Smooth muscle cell (in vitro differentiated cells): ENCODE measurements around the gene INHBC. TPM values are rescaled to one million over a fixed set of nuclear protein-coding genes. Genes with fewer than 3 reads are reported as not detected.

Source experiments
- DNase-seq: peaks from one replicate; lab custom pipeline; 2025; ENCODE audit not compliant: unreplicated experiment; lab: John Stamatoyannopoulos, UW
- H2AFZ ChIP-seq: fragments of 200-600 bp; sonication (generic); 2 replicates; pipeline ENCODE4 v1.6.0; 2016; ENCODE audit warnings: antibody characterized with exemption, low read depth, mild to moderate bottlenecking
- H3F3A ChIP-seq: fragments of 200-600 bp; sonication (generic); 2 replicates; pipeline ENCODE4 v1.6.0; 2017; ENCODE audit warnings: antibody characterized with exemption, low read depth
- H3K27ac ChIP-seq: fragments of 200-600 bp; sonication (generic); 2 replicates; pipeline ENCODE4 v1.5.1; 2016; ENCODE audit warnings: low read depth, mild to moderate bottlenecking
- H3K27me3 ChIP-seq: fragments of 200-600 bp; sonication (generic); 2 replicates; pipeline ENCODE4 v1.6.1; 2016; ENCODE audit warnings: low read depth, mild to moderate bottlenecking
- H3K36me3 ChIP-seq: fragments of 200-600 bp; sonication (generic); 2 replicates; pipeline ENCODE4 v1.5.1; 2016; ENCODE audit warnings: low read depth
- H3K4me1 ChIP-seq: fragments of 200-600 bp; sonication (generic); 2 replicates; pipeline ENCODE4 v1.5.1; 2016; ENCODE audit warnings: low read depth
- H3K4me2 ChIP-seq: fragments of 200-600 bp; sonication (generic); 2 replicates; pipeline ENCODE4 v1.6.0; 2016; ENCODE audit warnings: mild to moderate bottlenecking
- H3K4me3 ChIP-seq: fragments of 200-600 bp; sonication (generic); 2 replicates; pipeline ENCODE4 v1.5.1; 2016; ENCODE audit warnings: mild to moderate bottlenecking
- H3K79me2 ChIP-seq: fragments of 200-600 bp; sonication (generic); 2 replicates; pipeline ENCODE4 v1.6.0; 2016; ENCODE audit warnings: low read depth, mild to moderate bottlenecking
- H3K9ac ChIP-seq: fragments of 200-600 bp; sonication (generic); 2 replicates; pipeline ENCODE4 v1.6.0; 2016; ENCODE audit warnings: low read depth
- H3K9me3 ChIP-seq: fragments of 200-600 bp; sonication (generic); replicated peaks from 2 replicates; pipeline ENCODE4 v1.5.1; 2016; ENCODE audit warnings: low read depth
- H4K20me1 ChIP-seq: fragments of 200-600 bp; sonication (generic); 2 replicates; pipeline ENCODE4 v1.6.0; 2016; ENCODE audit warnings: low read depth
- CTCF ChIP-seq: fragments of 200-600 bp; sonication (generic); IDR thresholded peaks from 2 replicates; pipeline ENCODE4 v1.5.1; 2017; ENCODE audit warnings: borderline replicate concordance, mild to moderate bottlenecking, antibody characterized with exemption; ENCODE audit not compliant: insufficient read depth, poor library complexity, severe bottlenecking
- WGBS: methylation state at CpG from one replicate; pipeline ENCODE4 v1.1.7; 2016; ENCODE audit warnings: low lambda C conversion rate; 5-methylcytosine and 5-hydroxymethylcytosine counted together
- polyA plus RNA-seq: library from polyadenylated mRNA; unstranded; fragments of >200 nt; fragmentation: Nextera tagmentation; extraction: Ambion mirVana; gene quantifications from 2 replicates; pipeline ENCODE4 v1.2.1, GENCODE V29; 2016
- total RNA-seq: library from RNA; depleted of rRNA; stranded (reverse); fragments of >200 nt; gene quantifications from 2 replicates; pipeline ENCODE4 v1.2.3, GENCODE V29; 2014

INHBC gene
- total and polyA plus RNA-seq, 2 experiments from 2014 or later, result 0.42 TPM; not detected in 1

- no peak overlapping the region for H3K27ac ChIP-seq
- H3K9me3 ChIP-seq, result no peaks in the 10 kb centered on the region
- no peaks in the 10 kb centered on the region for H4K20me1 ChIP-seq
- H3K4me3 ChIP-seq, result no peak overlapping the region
- no peak for TF ChIP-seq CTCF
- H3K79me2 ChIP-seq, result no peaks in the 10 kb centered on the region
- H3K4me2 ChIP-seq, result no peak overlapping the region
- H3F3A ChIP-seq, result no peaks in the 10 kb centered on the region
- no peak for DNase-seq
- 94% methylated on average over 12 of the region's 12 CpGs for whole genome bisulfite sequencing
- no peak overlapping the region for H2AFZ ChIP-seq
- no peaks in the 10 kb centered on the region for H3K4me1 ChIP-seq
- H3K36me3 ChIP-seq, result no peaks in the 10 kb centered on the region
- H3K27me3 ChIP-seq, result peaks cover 12% of the 10 kb centered on the region
- H3K9ac ChIP-seq, result no peak overlapping the region
Measured at GRCh38 chr12:57467212-57467874, 32.8 kb downstream of the INHBC start.

- Histone ChIP-seq H3K4me3 (no peak overlapping the region), H3F3A (no peaks in the 10 kb centered on the region), H3K9me3 (no peaks in the 10 kb centered on the region), H3K79me2 (no peaks in the 10 kb centered on the region), H3K9ac (no peak overlapping the region), H3K4me1 (no peaks in the 10 kb centered on the region), H3K36me3 (no peaks in the 10 kb centered on the region), H3K4me2 (no peak overlapping the region), H3K27ac (no peak overlapping the region), H2AFZ (no peak overlapping the region), H4K20me1 (no peaks in the 10 kb centered on the region), H3K27me3 (peaks cover 17% of the 10 kb centered on the region)
- TF ChIP-seq CTCF, result no peak
- DNase-seq, result no peak
- 87% methylated on average over 11 of the region's 11 CpGs for WGBS
Measured at GRCh38 chr12:57467915-57468314, 33.3 kb downstream of the INHBC start.

GRCh38 chr12:57469296-57470164 lies 34.9 kb downstream of the INHBC start:
- Histone ChIP-seq H3F3A (no peaks in the 10 kb centered on the region), H3K9ac (no peak overlapping the region), H3K4me1 (no peaks in the 10 kb centered on the region), H4K20me1 (no peaks in the 10 kb centered on the region), H2AFZ (no peak overlapping the region), H3K27ac (no peak overlapping the region), H3K4me3 (no peak overlapping the region), H3K79me2 (no peaks in the 10 kb centered on the region), H3K27me3 (peaks cover 33% of the 10 kb centered on the region), H3K36me3 (no peaks in the 10 kb centered on the region), H3K9me3 (no peaks in the 10 kb centered on the region), H3K4me2 (no peak overlapping the region)
- WGBS, result 87% methylated on average over 10 of the region's 10 CpGs
- DNase-seq, result no peak
- TF ChIP-seq CTCF, result no peak
